H1 (cell line): ENCODE measurements around the gene IGSF9B. TPM values are rescaled to one million over a fixed set of nuclear protein-coding genes. Genes with fewer than 3 reads are reported as not detected.

Experiments
- BACH1 ChIP-seq: IDR thresholded peaks from 2 replicates; pipeline ENCODE4 v1.6.1; 2012; ENCODE audit warnings: low read length, improper control_type of control experiment
- EP300 ChIP-seq, 2 experiments: IDR thresholded peaks; 1 replicate in 1 of 2; 2 replicates in 1 of 2; pipeline ENCODE4 v1.6.1; 2011 to 2012; ENCODE audit warnings: low read depth in 2 of 2, low read length in 2 of 2, mild to moderate bottlenecking in 2 of 2, borderline replicate concordance in 1 of 2, inconsistent platforms in 1 of 2, moderate library complexity in 1 of 2
- NRF1 ChIP-seq: IDR thresholded peaks from 2 replicates; pipeline ENCODE4 v1.6.1; 2011; ENCODE audit warnings: mild to moderate bottlenecking, low read depth, low read length, improper control_type of control experiment
- ZNF274 ChIP-seq: IDR thresholded peaks from 2 replicates; pipeline ENCODE4 v1.7.0; 2012; ENCODE audit warnings: low read length, borderline replicate concordance; ENCODE audit errors: extremely low read depth
- polyA plus RNA-seq, 7 experiments: library from polyadenylated mRNA; depleted of rRNA in 3 of 7; stranded (reverse) in 5 of 7; unstranded in 2 of 7; fragments of >200 nt in 5 of 7; fragments of 200-250 nt in 2 of 7; gene quantifications; 1 replicate in 5 of 7; 2 replicates in 1 of 7; 4 replicates in 1 of 7; pipeline versions ENCODE4 v1.2.1 to v1.2.3, GENCODE V29; 2011 to 2013; ENCODE audit warnings: missing spikeins in 2 of 7, mixed read lengths in 2 of 7
- total RNA-seq: library from RNA; stranded (reverse); fragmentation: NEBNext Ultra II Directional; extraction: Animal tissue kit (Norgen Biotek cat#: 25700); gene quantifications from 2 replicates; pipeline ENCODE4 v1.2.1, GENCODE V29; 2021
- TF ChIP-seq, protein P1 (sequence below): IDR thresholded peaks from 2 replicates; pipeline ENCODE4 v1.6.1; 2012; ENCODE audit warnings: inconsistent platforms
- TF ChIP-seq, protein P2 (sequence below), 3 experiments: IDR thresholded peaks; 1 replicate in 2 of 3; 2 replicates in 1 of 3; pipeline versions ENCODE4 v1.5.1 to v1.6.1; 2011; ENCODE audit warnings: low read length in 3 of 3, mild to moderate bottlenecking in 3 of 3, inconsistent platforms in 2 of 3, low read depth in 1 of 3, moderate library complexity in 1 of 3; ENCODE audit not compliant: insufficient read depth in 1 of 3; ENCODE audit errors: control extremely low read depth in 1 of 3

The IGSF9B gene
- total and polyA plus RNA-seq, 2 of the 8 experiments (the other 6 are each of a cell fraction or from before 2014, with no cell fraction given), result 16.5 to 49.2 TPM

DNA sequence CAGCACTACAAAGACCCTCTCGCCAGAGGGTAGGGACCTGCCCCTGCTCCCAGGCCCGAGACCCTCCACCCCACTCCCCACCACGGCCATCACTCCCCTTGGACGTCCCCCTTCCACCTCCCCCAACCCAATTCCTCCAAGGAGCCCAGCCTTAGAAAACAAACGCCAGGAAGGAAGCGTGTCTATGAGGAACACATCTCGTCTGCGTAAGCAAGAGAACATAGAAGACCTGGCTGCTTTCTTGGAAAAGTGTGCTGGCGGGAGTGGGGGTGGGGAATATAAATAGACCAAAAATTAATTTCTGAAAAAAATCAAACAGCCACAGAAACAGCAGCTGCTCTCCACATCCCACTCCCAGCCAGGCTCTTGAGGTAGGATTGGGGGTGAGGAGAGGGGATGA is 23.9 kb upstream of the IGSF9B start (continued):
- TF ChIP-seq, protein P1, sequence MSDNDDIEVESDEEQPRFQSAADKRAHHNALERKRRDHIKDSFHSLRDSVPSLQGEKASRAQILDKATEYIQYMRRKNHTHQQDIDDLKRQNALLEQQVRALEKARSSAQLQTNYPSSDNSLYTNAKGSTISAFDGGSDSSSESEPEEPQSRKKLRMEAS, result no peak
- TF ChIP-seq ZNF274 (no peak), BACH1 (no peak), NRF1 (no peak), EP300 (IDR thresholded peaks at IDR 0.05; ENCODE audit: borderline replicate concordance in 1 of 2, low read depth in 2 of 2, low read length in 2 of 2) (no peak)
- TF ChIP-seq, protein P2, sequence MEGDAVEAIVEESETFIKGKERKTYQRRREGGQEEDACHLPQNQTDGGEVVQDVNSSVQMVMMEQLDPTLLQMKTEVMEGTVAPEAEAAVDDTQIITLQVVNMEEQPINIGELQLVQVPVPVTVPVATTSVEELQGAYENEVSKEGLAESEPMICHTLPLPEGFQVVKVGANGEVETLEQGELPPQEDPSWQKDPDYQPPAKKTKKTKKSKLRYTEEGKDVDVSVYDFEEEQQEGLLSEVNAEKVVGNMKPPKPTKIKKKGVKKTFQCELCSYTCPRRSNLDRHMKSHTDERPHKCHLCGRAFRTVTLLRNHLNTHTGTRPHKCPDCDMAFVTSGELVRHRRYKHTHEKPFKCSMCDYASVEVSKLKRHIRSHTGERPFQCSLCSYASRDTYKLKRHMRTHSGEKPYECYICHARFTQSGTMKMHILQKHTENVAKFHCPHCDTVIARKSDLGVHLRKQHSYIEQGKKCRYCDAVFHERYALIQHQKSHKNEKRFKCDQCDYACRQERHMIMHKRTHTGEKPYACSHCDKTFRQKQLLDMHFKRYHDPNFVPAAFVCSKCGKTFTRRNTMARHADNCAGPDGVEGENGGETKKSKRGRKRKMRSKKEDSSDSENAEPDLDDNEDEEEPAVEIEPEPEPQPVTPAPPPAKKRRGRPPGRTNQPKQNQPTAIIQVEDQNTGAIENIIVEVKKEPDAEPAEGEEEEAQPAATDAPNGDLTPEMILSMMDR (IDR thresholded peaks at IDR 0.05; ENCODE audit: control extremely low read depth in 1 of 3, insufficient read depth in 1 of 3, low read depth in 1 of 3, low read length in 3 of 3), result no peak
